OCI-LY3 (cell line): ENCODE data around the gene DNAJC21.
A peak's percentile ranks its signal among the peaks of the same experiment; 100 is the strongest.

ENCODE experiments used
- H2AFZ ChIP-seq: fragments of 200-600, 300-600 bp; shearing (Covaris generic); 2 replicates; pipeline ENCODE4 v1.6.0; 2014; ENCODE audit warnings: antibody characterized with exemption, low read depth, low read length
- H3K27ac ChIP-seq: fragments of 200-600, 300-600 bp; sonication (generic); 2 replicates; pipeline ENCODE4 v1.5.1; 2014; ENCODE audit warnings: mild to moderate bottlenecking, low read length, moderate library complexity, mixed read lengths
- H3K27me3 ChIP-seq: fragments of 200-600, 300-600 bp; sonication (generic); 2 replicates; pipeline ENCODE4 v1.6.1; 2014; ENCODE audit warnings: low read depth, low read length, mixed read lengths
- H3K36me3 ChIP-seq: fragments of 200-600, 300-600 bp; sonication (generic); replicated peaks from 2 replicates; pipeline ENCODE3; 2014; ENCODE audit warnings: low read depth, low read length, mixed read lengths
- H3K4me1 ChIP-seq: fragments of 300-600, 200-600 bp; sonication (generic); 2 replicates; pipeline ENCODE4 v1.6.1; 2014; ENCODE audit warnings: low read length, mixed read lengths
- H3K4me2 ChIP-seq: fragments of 200-600, 300-600 bp; sonication (generic); 2 replicates; pipeline ENCODE4 v1.6.1; 2014; ENCODE audit warnings: low read length, mixed read lengths
- H3K4me3 ChIP-seq: fragments of 300-600, 200-600 bp; sonication (generic); 2 replicates; pipeline ENCODE4 v1.5.1; 2014; ENCODE audit warnings: antibody characterized with exemption, mild to moderate bottlenecking, low read length, moderate library complexity
- H3K79me2 ChIP-seq: fragments of 300-600, 200-600 bp; shearing (Covaris generic); 2 replicates; pipeline ENCODE4 v1.6.1; 2014; ENCODE audit warnings: mild to moderate bottlenecking, low read length, mixed read lengths
- H3K9ac ChIP-seq: fragments of 300-600, 200-600 bp; shearing (Covaris generic); 2 replicates; pipeline ENCODE4 v1.6.0; 2014; ENCODE audit warnings: mild to moderate bottlenecking, low read length, moderate library complexity
- H3K9me3 ChIP-seq: fragments of 200-600, 300-600 bp; shearing (Covaris generic); 2 replicates; pipeline ENCODE4 v1.6.1; 2014; ENCODE audit warnings: low read length, mixed read lengths; ENCODE audit not compliant: insufficient read depth
- H4K20me1 ChIP-seq: fragments of 200-600, 300-600 bp; sonication (generic); 2 replicates; pipeline ENCODE4 v1.6.1; 2016; ENCODE audit warnings: low read length, mixed read lengths; ENCODE audit not compliant: insufficient read depth
- EZH2phosphoT487 ChIP-seq: fragments of 200-600 bp; shearing (Covaris generic); IDR thresholded peaks from 2 replicates; pipeline ENCODE4 v1.6.1; 2018; ENCODE audit warnings: antibody characterized with exemption, mixed run types, low read depth
- TF ChIP-seq, protein P1 (sequence below): fragments of 200-600, 300-600 bp; sonication (generic); IDR thresholded peaks from 2 replicates; pipeline ENCODE4 v1.5.1; 2014; ENCODE audit warnings: antibody characterized with exemption, low read length, low read depth

DNAJC21 gene

GRCh38 chr5:34903260-34903659 is 26.1 kb upstream of the DNAJC21 start:
- H3K4me3 ChIP-seq: no peak overlapping the region
- TF ChIP-seq EZH2phosphoT487: no peak
- TF ChIP-seq, protein P1, sequence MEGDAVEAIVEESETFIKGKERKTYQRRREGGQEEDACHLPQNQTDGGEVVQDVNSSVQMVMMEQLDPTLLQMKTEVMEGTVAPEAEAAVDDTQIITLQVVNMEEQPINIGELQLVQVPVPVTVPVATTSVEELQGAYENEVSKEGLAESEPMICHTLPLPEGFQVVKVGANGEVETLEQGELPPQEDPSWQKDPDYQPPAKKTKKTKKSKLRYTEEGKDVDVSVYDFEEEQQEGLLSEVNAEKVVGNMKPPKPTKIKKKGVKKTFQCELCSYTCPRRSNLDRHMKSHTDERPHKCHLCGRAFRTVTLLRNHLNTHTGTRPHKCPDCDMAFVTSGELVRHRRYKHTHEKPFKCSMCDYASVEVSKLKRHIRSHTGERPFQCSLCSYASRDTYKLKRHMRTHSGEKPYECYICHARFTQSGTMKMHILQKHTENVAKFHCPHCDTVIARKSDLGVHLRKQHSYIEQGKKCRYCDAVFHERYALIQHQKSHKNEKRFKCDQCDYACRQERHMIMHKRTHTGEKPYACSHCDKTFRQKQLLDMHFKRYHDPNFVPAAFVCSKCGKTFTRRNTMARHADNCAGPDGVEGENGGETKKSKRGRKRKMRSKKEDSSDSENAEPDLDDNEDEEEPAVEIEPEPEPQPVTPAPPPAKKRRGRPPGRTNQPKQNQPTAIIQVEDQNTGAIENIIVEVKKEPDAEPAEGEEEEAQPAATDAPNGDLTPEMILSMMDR: no peak
- H3K9ac ChIP-seq: no peak overlapping the region
- H3K79me2 ChIP-seq: no peaks in the 10 kb centered on the region
- no peaks in the 10 kb centered on the region for H3K4me1 ChIP-seq
- no peak overlapping the region for H3K4me2 ChIP-seq
- H3K27ac ChIP-seq: no peak overlapping the region
- peaks cover 5% of the 10 kb centered on the region for H3K36me3 ChIP-seq
- H4K20me1 ChIP-seq: no peaks in the 10 kb centered on the region
- H3K9me3 ChIP-seq: no peaks in the 10 kb centered on the region
- no peak overlapping the region for H2AFZ ChIP-seq
- no peaks in the 10 kb centered on the region for H3K27me3 ChIP-seq

GRCh38 chr5:34905564-34905963 is 23.8 kb upstream of the DNAJC21 start:
- Histone ChIP-seq H3K36me3 (peaks cover 19% of the 10 kb centered on the region), H4K20me1 (no peaks in the 10 kb centered on the region), H3K9me3 (no peaks in the 10 kb centered on the region), H3K79me2 (no peaks in the 10 kb centered on the region), H3K27me3 (no peaks in the 10 kb centered on the region), H3K4me2 (no peak overlapping the region), H3K4me1 (no peaks in the 10 kb centered on the region), H3K4me3 (no peak overlapping the region), H3K27ac (no peak overlapping the region), H2AFZ (no peak overlapping the region), H3K9ac (no peak overlapping the region)
- TF ChIP-seq, protein P1: 0 out of 2 replicates have a peak, but pooled peaks have one; percentile 26
- TF ChIP-seq EZH2phosphoT487: no peak

GRCh38 chr5:34913072-34913471 is 16.3 kb upstream of the DNAJC21 start:
- Histone ChIP-seq H3K79me2 (peaks cover 54% of the 10 kb centered on the region), H3K27me3 (no peaks in the 10 kb centered on the region), H3K4me1 (peaks cover 16% of the 10 kb centered on the region), H3K9me3 (no peaks in the 10 kb centered on the region), H2AFZ (no peak overlapping the region), H4K20me1 (no peaks in the 10 kb centered on the region; the same call in 1 of the 2 replicates), H3K9ac (no peak overlapping the region), H3K4me2 (no peak overlapping the region), H3K36me3 (peaks cover 25% of the 10 kb centered on the region), H3K4me3 (no peak overlapping the region), H3K27ac (no peak overlapping the region)
- no peak for TF ChIP-seq EZH2phosphoT487
- TF ChIP-seq, protein P1: no peak

DNA sequence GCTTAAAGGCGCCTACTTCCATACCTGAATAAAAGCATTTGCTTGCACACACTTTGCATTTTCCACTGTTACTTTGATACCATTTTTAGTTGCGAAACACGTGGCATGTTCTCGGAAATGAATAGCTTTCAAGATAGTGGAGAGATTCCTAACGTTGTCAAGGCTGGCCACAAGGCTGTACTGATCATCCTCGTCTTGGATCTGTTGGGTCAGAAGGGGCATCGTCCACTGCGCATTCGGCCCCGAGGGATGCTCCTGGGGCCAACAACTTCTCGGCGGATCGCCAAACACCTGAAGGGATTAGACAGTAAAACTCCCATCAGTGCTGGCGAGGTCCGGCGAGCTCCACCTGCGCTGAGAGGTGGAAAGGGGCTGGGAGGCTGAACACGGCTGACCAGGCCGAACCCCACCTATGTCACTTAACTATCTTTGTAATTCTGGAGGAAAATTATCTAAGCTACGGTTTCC is 14.7 kb upstream of the DNAJC21 start:
- Histone ChIP-seq H3K9ac (peak overlapping the region; percentile 76), H3K36me3 (peaks cover 15% of the 10 kb centered on the region), H3K27me3 (no peaks in the 10 kb centered on the region), H3K9me3 (no peaks in the 10 kb centered on the region), H2AFZ (no peak overlapping the region), H3K79me2 (peaks cover 70% of the 10 kb centered on the region), H3K4me2 (peak overlapping the region; percentile 89), H3K27ac (peak overlapping the region; percentile 75), H3K4me1 (peaks cover 16% of the 10 kb centered on the region), H3K4me3 (peak overlapping the region; percentile 98), H4K20me1 (no peaks in the 10 kb centered on the region; the same call in 1 of the 2 replicates)
- TF ChIP-seq, protein P1: no peak
- no peak for TF ChIP-seq EZH2phosphoT487
